Neuronal stem cell (in vitro differentiated cells): Measurements from ENCODE around the gene TIGIT.

ENCODE experiments used
- DNase-seq: peaks from one replicate; pipeline ENCODE4 v3.0.0-alpha.2; 2013; ENCODE audit warnings: low spot score
- H2AFZ ChIP-seq: one replicate; pipeline ENCODE4 v1.6.1; 2013; ENCODE audit warnings: mild to moderate bottlenecking, low read length, inconsistent platforms
- H2AK5ac ChIP-seq: 2 replicates; pipeline ENCODE4 v1.6.1; 2013; ENCODE audit warnings: low read depth, mild to moderate bottlenecking, inconsistent platforms, low read length, moderate library complexity, mixed read lengths
- H2BK120ac ChIP-seq: 2 replicates; pipeline ENCODE4 v1.6.1; 2013; ENCODE audit warnings: low read depth, mild to moderate bottlenecking, inconsistent platforms, low read length, moderate library complexity, mixed read lengths
- H2BK12ac ChIP-seq: one replicate; pipeline ENCODE4 v1.6.1; 2013; ENCODE audit warnings: low read length, inconsistent platforms
- H2BK15ac ChIP-seq: 2 replicates; pipeline ENCODE4 v1.6.1; 2013; ENCODE audit warnings: mild to moderate bottlenecking, low read length, inconsistent platforms, mixed read lengths
- H2BK5ac ChIP-seq: one replicate; pipeline ENCODE4 v1.6.1; 2013; ENCODE audit warnings: inconsistent platforms, mild to moderate bottlenecking, low read length, moderate library complexity
- H3K14ac ChIP-seq: one replicate; pipeline ENCODE4 v1.6.1; 2013; ENCODE audit warnings: low read length, inconsistent platforms
- H3K18ac ChIP-seq: 2 replicates; pipeline ENCODE4 v1.6.1; 2013; ENCODE audit warnings: low read length, inconsistent platforms
- H3K23ac ChIP-seq: 2 replicates; pipeline ENCODE4 v1.6.1; 2013; ENCODE audit warnings: low read depth, mild to moderate bottlenecking, mixed read lengths, low read length, inconsistent platforms; ENCODE audit not compliant: poor library complexity
- H3K27ac ChIP-seq: replicated peaks from 3 replicates; pipeline ENCODE4 v1.5.1; 2013; ENCODE audit warnings: low read length, inconsistent platforms
- H3K27me3 ChIP-seq, 3 experiments: 2 replicates each; pipeline ENCODE4 v1.6.1; 2013; ENCODE audit warnings: low read length in 3 of 3, mild to moderate bottlenecking in 2 of 3, inconsistent platforms in 1 of 3, low read depth in 1 of 3, mixed read lengths in 1 of 3, moderate library complexity in 1 of 3; ENCODE audit not compliant: control insufficient read depth in 3 of 3, insufficient read depth in 3 of 3
- H3K36me3 ChIP-seq, 2 donors: replicated peaks in 1 of 2; 2 replicates each; pipeline ENCODE4 v1.6.1; 2013; ENCODE audit warnings: low read length in 2 of 2; ENCODE audit not compliant: control insufficient read depth in 2 of 2, insufficient read depth in 2 of 2
- H3K4ac ChIP-seq: 2 replicates; pipeline ENCODE4 v1.6.1; 2013; ENCODE audit warnings: inconsistent platforms, mild to moderate bottlenecking, low read length, moderate library complexity
- H3K4me1 ChIP-seq, 2 donors: 1 replicate in 1 of 2; 2 replicates in 1 of 2; pipeline ENCODE4 v1.6.1; 2013; ENCODE audit warnings: low read length in 2 of 2, low read depth in 1 of 2; ENCODE audit not compliant: control insufficient read depth in 2 of 2, insufficient read depth in 1 of 2
- H3K4me2 ChIP-seq: one replicate; pipeline ENCODE4 v1.6.1; 2013; ENCODE audit warnings: mild to moderate bottlenecking, low read length, inconsistent platforms; ENCODE audit not compliant: insufficient read depth, poor library complexity, severe bottlenecking
- H3K4me3 ChIP-seq, 2 donors: 2 replicates each; pipeline ENCODE4 v1.5.1; 2013; ENCODE audit warnings: low read length in 2 of 2, mild to moderate bottlenecking in 2 of 2, inconsistent platforms in 1 of 2, moderate library complexity in 1 of 2
- H3K79me1 ChIP-seq: one replicate; pipeline ENCODE4 v1.6.1; 2013; ENCODE audit warnings: low read depth, mild to moderate bottlenecking, inconsistent platforms, low read length, moderate library complexity
- H3K9ac ChIP-seq: one replicate; pipeline ENCODE4 v1.6.1; 2013; ENCODE audit warnings: mild to moderate bottlenecking, low read depth, low read length, inconsistent platforms; ENCODE audit not compliant: poor library complexity
- H3K9me3 ChIP-seq, 2 donors: replicated peaks in 1 of 2; 2 replicates each; pipeline versions ENCODE3 to v1.6.1; 2013; ENCODE audit warnings: low read length in 2 of 2, mild to moderate bottlenecking in 2 of 2, inconsistent platforms in 1 of 2, low read depth in 1 of 2, mixed read lengths in 1 of 2, moderate library complexity in 1 of 2; ENCODE audit not compliant: control insufficient read depth in 2 of 2, insufficient read depth in 1 of 2
- H4K8ac ChIP-seq: one replicate; pipeline ENCODE4 v1.6.1; 2013; ENCODE audit warnings: low read depth, mild to moderate bottlenecking, inconsistent platforms, low read length, moderate library complexity
- H4K91ac ChIP-seq: one replicate; pipeline ENCODE4 v1.6.1; 2013; ENCODE audit warnings: low read length, low read depth, mild to moderate bottlenecking, inconsistent platforms; ENCODE audit not compliant: poor library complexity
- WGBS, 2 donors: extraction: QIAGEN DNeasy Blood & Tissue Kit; methylation state at CpG; one replicate each; pipeline ENCODE4 v1.1.7; 2013; ENCODE audit warnings: missing lambda C conversion rate in 2 of 2, mixed read lengths in 1 of 2; ENCODE audit not compliant: insufficient read length in 2 of 2, insufficient replicate concordance in 1 of 2; ENCODE audit errors: extremely low coverage in 2 of 2; 5-methylcytosine and 5-hydroxymethylcytosine counted together

Gene TIGIT

DNA sequence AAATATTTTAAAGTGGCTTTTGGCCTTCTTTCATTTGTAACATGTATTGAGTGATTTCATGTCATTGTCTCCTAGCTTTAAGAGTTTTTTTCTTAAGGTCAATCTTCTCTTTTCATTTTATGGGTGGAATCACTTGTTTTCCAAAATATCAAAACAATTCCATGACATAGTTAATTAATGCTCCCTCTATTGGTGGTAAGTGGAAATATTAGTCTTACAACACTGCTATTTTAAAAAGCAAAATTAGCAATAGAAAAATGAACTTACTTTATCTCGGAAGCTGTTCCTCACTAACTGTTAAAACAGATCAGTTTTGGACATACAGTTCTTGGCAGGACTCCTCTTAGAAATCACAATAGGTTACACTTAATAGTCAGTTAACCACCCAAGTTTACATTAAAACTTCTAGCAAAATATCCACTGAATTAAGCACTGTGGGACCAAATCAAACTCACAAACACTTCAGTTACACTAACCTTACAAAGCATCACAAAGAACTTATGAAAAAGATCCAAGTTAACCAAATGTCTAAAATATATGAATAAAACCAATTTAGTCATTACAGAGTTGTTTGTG is 42.4 kb downstream of the TIGIT start:
- Histone ChIP-seq H3K18ac (no peak overlapping the region), H3K36me3 (peaks cover 1 to 13% of the 10 kb centered on the region in 2 donors), H3K9me3 (peaks cover 0 to 12% of the 10 kb centered on the region in 2 donors), H3K4ac (no peak overlapping the region), H3K27me3 (no peaks in the 10 kb centered on the region), H2BK5ac (no peak overlapping the region), H2BK15ac (no peak overlapping the region), H3K23ac (no peak overlapping the region), H2AK5ac (no peak overlapping the region), H3K9ac (no peak overlapping the region), H4K91ac (no peak overlapping the region), H3K4me3 (no peak overlapping the region), H3K79me1 (no peaks in the 10 kb centered on the region), H3K4me2 (no peak overlapping the region), H3K4me1 (peaks cover 5 to 6% of the 10 kb centered on the region in 2 donors), H3K14ac (no peak overlapping the region), H4K8ac (no peak overlapping the region), H2BK12ac (no peak overlapping the region), H2BK120ac (no peak overlapping the region), H2AFZ (no peak overlapping the region), H3K27ac (no peak overlapping the region)
- no CpG with 5 or more reads among the region's 1 CpG for WGBS, 2 donors
- no peak for DNase-seq

- Histone ChIP-seq H3K4me3 (no peak overlapping the region), H3K27ac (no peak overlapping the region), H3K4ac (no peak overlapping the region), H3K9me3 (peaks cover 0 to 8% of the 10 kb centered on the region in 2 donors), H3K4me1 (peaks cover 5 to 6% of the 10 kb centered on the region in 2 donors), H3K23ac (no peak overlapping the region), H4K91ac (no peak overlapping the region), H3K36me3 (peaks cover 1 to 13% of the 10 kb centered on the region in 2 donors), H2AK5ac (no peak overlapping the region), H2BK120ac (no peak overlapping the region), H3K79me1 (no peaks in the 10 kb centered on the region), H3K9ac (no peak overlapping the region), H2BK5ac (no peak overlapping the region), H3K14ac (no peak overlapping the region), H2BK15ac (no peak overlapping the region), H3K4me2 (no peak overlapping the region), H3K18ac (no peak overlapping the region), H4K8ac (no peak overlapping the region), H2AFZ (no peak overlapping the region), H3K27me3 (no peaks in the 10 kb centered on the region), H2BK12ac (no peak overlapping the region)
- no CpG with 5 or more reads among the region's 3 CpGs for whole genome bisulfite sequencing, 2 donors
- no peak for DNase-seq
Observed at GRCh38 chr3:114336857-114337256, 43.0 kb downstream of the TIGIT start.

- no peaks in the 10 kb centered on the region for H3K27me3 ChIP-seq
- H3K4me1 ChIP-seq, result peaks cover 0 to 2% of the 10 kb centered on the region in 2 donors
- no peak overlapping the region for H2BK120ac ChIP-seq
- H4K8ac ChIP-seq, result no peak overlapping the region
- H3K9me3 ChIP-seq, result peaks cover 0 to 3% of the 10 kb centered on the region in 2 donors
- H3K4ac ChIP-seq, result no peak overlapping the region
- H3K27ac ChIP-seq, result no peak overlapping the region
- no peak overlapping the region for H3K4me2 ChIP-seq
- H2AFZ ChIP-seq, result no peak overlapping the region
- peaks cover 1 to 13% of the 10 kb centered on the region in 2 donors for H3K36me3 ChIP-seq
- no peak overlapping the region for H4K91ac ChIP-seq
- H3K79me1 ChIP-seq, result no peaks in the 10 kb centered on the region
- no peak overlapping the region for H3K4me3 ChIP-seq
- no peak overlapping the region for H3K14ac ChIP-seq
- no peak overlapping the region for H2BK5ac ChIP-seq
- no peak overlapping the region for H2BK12ac ChIP-seq
- H3K18ac ChIP-seq, result no peak overlapping the region
- no peak overlapping the region for H3K23ac ChIP-seq
- DNase-seq, result no peak
- no peak overlapping the region for H2BK15ac ChIP-seq
- H3K9ac ChIP-seq, result no peak overlapping the region
- H2AK5ac ChIP-seq, result no peak overlapping the region
- no CpG with 5 or more reads among the region's 19 CpGs for whole genome bisulfite sequencing, 2 donors
Observed at GRCh38 chr3:114338651-114339357, 45.0 kb downstream of the TIGIT start.

DNA sequence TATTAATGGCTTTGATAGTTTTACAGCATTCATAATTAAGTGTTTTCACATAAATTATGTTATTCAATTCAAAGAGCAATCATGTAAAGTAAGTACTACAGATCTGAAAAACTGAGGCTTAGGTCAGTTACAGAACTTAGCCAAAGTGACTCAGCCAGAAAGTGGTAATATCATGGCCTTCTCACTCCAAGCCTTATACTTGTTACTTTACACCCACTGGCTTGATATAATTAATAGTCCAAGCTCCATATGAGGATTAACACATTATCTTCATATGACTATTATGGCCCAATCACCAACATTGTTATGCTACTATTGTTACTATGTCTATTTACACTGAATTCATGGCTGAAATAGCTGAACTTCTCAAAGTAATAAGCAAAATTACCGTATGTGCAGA is 50.7 kb downstream of the TIGIT start:
- no peaks in the 10 kb centered on the region for H3K79me1 ChIP-seq
- H2BK120ac ChIP-seq, result no peak overlapping the region
- no peak overlapping the region for H3K14ac ChIP-seq
- no peak overlapping the region for H2BK15ac ChIP-seq
- H3K4ac ChIP-seq, result no peak overlapping the region
- H4K91ac ChIP-seq, result no peak overlapping the region
- no peak overlapping the region for H2AK5ac ChIP-seq
- no peak overlapping the region for H3K27ac ChIP-seq
- no peak overlapping the region for H3K23ac ChIP-seq
- no peak overlapping the region for H2BK5ac ChIP-seq
- peaks cover 0 to 2% of the 10 kb centered on the region in 2 donors for H3K4me1 ChIP-seq
- H2AFZ ChIP-seq, result no peak overlapping the region
- WGBS, 2 donors, result no CpG with 5 or more reads among the region's 1 CpG
- peaks cover 0 to 13% of the 10 kb centered on the region in 2 donors for H3K36me3 ChIP-seq
- no peak for DNase-seq
- no peaks in the 10 kb centered on the region for H3K27me3 ChIP-seq
- peaks cover 0 to 3% of the 10 kb centered on the region in 2 donors for H3K9me3 ChIP-seq
- no peak overlapping the region for H4K8ac ChIP-seq
- H3K4me3 ChIP-seq, result no peak overlapping the region
- H2BK12ac ChIP-seq, result no peak overlapping the region
- no peak overlapping the region for H3K4me2 ChIP-seq
- H3K18ac ChIP-seq, result no peak overlapping the region
- no peak overlapping the region for H3K9ac ChIP-seq
